ENCODE results near the gene FRMD1. TPM values are rescaled to one million over a fixed set of nuclear protein-coding genes. Genes with fewer than 3 reads are reported as not detected.

The FRMD1 gene
- total RNA-seq, 1 experiment from 2014 or later, result not detected

DNA sequence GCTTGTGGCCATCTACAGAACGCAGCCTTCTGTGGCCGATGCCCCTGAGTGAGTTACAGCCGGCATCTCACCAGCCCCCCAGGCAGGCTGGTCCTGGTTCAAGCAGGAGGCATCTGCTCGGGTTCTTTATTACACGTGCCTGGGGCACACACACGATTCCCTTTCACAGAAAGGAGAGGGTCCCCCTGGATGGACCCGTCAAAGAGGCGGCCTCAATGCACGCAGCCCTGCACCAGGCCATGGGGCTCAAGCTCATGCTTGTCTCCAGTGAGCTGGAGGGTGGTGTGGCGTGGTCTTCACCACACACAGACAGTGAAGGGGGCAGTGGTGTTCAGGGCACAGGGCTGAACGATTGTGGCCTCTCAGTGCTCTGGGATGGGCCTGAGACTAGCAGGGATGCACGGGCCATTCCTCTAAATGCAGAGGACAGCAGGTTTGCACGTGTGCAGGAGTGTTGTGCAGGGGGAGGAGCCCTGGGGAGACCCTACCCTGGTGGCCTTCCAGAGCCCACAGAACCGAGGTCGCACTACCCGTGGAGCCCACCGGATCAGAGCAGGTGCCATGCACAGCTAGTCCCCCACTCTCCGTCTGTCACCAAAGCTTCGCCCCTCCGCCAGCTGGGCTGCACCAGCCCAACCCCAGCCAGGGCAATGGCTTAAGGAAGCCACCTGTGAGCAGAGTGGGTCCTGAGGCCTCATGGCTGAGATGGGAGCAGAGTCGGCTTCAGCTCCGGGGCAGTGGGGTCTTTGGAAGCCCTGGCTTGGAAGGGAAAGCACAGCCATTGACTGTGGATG, 23.1 kb downstream of the FRMD1 start:
- no peak for DNase-seq (ENCODE audit: low spot score)

DNA sequence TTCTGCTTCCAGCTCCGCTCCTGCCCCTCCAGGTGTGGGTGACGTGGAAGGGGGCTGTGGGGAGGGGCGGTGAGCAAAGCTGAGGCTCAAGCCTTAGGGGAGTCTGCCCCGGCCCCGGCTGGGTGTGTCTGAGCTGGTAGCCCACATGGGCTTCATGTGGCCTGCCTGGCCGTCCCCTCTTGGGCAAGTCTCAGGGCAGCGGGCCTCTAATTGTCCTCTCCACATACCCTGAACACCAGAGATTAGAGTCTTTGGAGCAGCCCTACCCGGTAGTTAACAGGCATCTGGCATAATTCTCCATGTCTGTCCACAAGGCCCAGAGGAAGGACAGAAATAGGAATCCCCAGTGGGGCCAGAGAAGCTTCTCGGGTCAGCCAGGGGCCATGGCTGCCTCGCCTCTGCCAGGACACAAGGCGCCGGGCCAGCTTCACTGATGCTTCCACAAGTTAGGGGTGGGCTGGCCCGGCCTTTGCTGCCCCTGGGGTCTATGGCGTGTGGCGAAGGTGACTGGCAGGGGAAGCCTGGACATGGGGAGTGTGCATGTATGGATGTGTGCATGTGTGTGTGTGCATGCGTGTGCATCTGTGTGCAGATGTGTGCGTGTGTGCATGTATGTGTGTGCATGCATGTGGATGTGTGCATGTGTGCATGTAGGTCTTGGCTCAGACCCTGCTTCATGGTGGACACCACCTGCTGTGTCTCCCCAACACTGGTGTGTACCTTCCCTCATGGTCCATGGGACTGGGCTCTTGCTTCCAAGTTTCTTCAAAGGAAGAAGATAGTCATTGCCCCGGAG, 24.0 kb downstream of the FRMD1 start:
- no peak for DNase-seq (ENCODE audit: low spot score)

DNA sequence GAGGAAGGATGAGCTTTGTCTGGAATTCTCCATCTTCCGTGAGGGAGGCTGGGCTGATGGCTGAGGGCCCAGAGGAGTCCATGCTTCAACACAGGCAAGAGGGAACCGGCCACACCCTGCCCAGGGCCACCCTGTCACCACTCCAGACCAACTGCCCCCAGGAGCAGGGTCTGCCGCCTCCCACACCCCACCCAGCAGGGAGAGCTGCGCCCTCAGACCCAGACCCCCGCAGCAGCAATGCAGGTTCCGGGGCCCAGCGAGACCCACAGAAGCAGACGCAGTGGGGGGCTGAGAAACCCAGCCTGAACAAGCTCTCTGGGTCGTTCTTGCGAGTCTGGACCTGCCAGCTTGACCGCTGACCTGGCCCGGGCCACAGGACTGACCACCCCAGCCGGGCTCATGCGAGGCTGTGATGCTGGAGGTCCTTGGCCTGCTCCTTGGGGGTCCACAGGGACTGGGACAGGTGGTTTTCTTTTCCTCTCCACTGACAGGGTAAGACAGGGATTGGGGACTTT, 25.0 kb downstream of the FRMD1 start:
- no peak for DNase-seq (ENCODE audit: low spot score)

DNA sequence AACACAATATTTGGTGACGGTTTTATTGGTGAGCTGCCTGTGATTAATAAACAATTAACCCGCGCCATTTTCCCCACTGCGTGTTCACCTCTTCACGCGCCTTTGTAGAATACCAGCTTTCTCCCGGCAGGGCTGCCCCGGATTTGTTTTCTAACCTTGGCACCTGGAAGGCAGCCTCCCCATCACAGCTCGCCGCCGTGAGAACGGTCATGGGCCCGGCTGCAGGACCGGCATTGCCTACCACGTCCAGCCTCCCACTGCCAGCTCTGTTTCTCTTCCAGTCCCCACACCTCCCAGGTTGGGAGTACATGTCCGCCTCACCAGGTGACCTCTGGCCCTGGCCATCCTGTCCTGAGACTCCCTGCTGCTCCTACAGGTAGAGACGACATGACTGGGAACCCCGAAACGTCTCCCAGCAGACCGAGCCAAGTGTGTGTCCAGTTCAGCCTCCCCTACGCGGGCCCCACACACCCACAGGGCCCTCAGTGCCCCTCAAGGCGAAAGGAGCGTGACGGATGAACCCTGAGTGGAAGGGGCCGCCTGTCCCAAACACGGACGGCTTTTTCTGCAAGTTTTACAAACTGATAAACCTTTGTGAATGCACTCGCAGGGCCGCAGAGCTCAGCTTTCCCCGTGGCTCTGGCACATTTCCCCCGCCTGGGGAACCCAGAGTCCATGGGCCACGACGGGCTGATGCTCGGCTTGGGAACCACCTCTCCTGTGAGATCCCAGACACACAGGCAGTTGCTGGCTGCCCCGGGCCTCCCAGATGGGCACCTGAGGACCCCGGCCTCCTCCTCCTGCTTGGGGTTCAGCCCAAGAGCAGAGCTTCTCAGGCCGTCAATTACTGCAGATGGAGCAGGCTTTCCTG, 25.7 kb downstream of the FRMD1 start:
- DNase-seq (ENCODE audit: low spot score), result no peak

DNA sequence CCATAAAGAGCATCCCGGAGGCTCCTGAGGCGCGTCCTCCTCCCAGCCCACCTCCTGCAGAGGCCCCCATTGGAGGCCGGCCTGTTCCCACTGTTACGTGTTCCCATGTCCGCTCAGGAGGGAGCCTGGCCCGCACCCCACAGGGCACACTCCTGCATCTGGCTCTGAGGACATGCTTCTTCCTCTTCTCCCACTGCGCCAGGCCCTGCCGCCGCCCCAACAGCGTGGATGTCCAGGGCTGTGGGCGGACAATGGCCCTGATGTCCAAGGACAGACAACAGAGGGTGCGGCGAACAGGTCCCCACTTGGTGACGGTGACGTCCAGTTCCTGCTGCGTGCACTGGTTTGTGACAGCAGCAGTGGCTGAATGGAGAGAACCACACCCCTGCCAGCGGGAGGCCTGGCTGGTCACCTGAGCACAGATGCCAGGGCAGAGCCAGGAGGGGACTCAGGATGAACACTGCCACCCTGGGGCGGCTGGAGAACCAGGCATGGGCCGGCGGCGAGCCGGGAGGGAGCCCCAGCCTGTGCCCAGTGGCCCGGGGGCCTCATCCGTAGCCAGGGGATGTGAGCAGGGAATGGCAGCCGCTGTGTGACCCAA, 26.6 kb downstream of the FRMD1 start:
- DNase-seq (ENCODE audit: low spot score), result no peak

DNA sequence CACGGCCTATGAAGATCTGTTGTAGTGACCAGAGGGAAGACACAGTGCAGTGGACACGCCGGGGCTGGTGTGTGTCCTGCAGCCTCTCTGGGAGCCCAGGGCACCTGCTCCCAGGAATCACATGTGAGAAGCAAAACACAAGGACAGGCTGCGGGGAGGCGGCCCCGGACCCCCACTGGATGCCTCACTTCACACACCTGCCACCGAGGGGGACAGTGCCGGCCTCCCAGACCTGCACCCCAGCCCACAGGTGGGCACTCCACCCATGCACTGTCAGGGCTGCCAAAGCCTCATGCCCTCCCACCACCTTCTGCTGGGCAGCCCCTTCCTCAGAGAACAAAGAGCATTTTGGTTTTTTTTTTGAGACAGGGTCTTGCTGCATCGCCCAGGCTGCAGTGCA, 27.4 kb downstream of the FRMD1 start:
- DNase-seq (ENCODE audit: low spot score), result no peak

DNA sequence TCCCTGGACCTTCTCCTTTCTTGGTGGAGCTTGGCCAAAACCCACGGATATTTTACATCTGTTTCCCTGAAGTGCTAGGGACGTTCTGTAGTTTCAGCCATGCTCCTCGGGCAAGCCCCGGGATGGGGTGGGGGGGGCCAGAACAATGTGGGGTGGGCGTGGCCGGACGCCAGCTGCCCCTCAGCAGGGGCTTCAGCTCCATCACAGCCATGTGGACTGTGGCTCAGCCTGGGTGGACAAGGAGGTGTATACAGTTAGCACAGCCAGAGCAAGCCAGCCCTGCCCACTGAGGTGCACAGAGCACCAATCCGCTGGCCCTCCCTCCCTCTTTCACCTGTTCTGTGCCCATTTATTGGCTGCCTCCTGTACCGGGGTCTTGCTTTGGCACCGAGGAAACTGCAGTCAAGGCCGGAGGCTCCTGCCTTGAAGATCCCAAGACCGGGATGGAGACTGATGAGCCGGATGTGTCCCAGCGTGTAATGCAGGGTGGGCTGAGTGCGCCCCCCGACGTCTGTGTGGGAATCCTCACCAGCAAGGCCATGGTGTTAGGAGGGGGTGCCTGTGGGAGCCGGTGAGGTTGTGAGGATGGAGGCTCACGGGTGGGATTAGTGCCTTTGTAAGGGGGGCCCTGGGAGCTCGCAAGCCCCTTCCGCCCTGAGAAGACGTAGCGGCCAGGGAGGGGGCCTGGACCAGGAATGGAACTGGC, 28.0 kb downstream of the FRMD1 start:
- DNase-seq (ENCODE audit: low spot score), result no peak

DNA sequence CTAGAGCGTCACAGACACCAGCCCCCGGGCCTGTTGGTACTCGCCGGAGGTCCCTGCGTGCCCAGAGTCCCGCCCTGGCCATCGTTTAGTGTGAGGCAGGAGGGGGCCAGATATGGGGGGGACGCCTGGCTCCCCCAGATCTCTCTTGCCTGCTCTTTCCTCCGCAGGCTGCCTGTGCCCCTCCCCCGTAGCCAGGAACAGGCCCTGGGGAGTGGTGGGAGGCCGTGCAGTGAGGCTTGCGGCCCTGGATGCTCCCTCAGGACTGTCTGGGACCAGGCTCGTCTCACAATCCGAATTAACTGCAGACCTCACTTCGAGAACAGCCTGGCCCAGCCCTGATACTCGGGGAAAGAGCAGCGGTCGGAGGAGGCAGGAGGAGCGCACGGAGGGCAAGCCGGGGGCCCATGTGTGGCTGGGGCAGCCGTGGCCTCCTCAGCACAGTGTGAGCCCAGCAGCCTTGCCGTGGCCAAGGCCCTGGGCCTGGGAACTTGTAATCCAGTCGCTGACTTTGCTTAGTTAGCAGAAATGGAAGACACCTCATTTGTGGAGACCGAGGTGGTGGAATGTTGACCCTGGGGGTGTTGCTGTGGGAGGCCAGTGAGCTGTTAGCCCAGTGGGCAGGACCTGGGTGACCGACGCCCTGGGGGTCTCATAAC, 28.7 kb downstream of the FRMD1 start:
- no peak for DNase-seq (ENCODE audit: low spot score)

DNA sequence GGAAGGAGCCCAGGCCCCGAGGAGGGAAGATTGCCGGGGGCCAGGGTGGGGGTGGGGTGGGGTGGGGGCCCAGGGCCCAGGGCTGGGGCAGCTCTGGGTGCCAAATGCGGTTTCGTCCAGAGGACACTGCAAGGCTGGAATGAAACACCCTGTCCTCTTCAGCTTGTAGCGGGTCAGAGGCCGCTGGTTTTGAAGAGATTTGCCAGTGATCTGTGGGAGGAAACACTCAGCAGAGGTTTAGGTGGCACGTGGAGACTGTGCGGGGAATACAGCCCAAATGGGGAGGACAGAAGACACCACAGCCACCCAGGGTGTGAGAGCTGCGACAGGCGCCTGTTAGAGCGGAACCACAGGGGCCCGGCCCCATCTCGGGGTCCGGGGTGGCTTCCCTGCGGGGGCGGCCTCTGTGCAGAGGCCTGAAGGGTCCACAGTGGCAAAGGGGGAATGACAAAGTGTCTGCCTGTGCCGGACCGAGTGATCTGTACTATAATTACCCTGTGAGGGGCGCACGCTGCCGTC, 29.2 kb downstream of the FRMD1 start:
- no peak for DNase-seq (ENCODE audit: low spot score)

DNA sequence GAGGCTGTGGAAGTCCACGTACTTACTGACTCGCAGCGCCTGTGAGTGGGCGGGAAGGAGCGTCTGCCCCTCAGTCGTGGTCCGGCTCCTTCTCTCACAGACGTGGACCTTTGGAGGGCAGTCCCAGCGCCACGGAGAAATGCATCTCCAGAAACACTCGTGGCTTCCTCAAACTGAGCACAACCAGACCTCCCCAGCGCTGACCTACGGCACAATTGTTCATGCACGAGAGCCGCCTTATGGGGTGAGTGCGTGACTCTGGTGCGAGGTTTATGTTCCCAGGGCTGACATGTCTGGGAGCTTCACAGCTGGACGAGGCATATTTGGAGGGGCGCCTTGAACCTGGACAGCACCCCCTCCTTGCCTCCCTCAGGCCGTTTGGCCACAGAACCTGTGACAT, 29.7 kb downstream of the FRMD1 start:
- no peak for DNase-seq (ENCODE audit: low spot score)

DNA sequence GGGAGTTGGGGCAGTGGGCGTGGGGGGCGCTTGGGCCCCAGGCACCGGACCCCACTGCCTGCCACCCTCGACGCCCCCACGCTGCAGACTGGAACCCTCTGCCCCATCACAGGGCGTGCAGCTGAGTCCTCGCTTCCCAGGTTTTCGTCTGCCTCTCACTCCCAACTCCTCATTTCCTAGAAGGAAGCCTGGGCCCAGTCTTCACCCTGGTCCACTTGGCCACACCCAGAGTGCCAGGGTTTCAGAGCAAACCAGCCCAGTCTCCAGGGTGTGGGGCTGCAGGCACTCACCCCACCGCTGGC, 30.3 kb downstream of the FRMD1 start:
- no peak for DNase-seq (ENCODE audit: low spot score)

DNA sequence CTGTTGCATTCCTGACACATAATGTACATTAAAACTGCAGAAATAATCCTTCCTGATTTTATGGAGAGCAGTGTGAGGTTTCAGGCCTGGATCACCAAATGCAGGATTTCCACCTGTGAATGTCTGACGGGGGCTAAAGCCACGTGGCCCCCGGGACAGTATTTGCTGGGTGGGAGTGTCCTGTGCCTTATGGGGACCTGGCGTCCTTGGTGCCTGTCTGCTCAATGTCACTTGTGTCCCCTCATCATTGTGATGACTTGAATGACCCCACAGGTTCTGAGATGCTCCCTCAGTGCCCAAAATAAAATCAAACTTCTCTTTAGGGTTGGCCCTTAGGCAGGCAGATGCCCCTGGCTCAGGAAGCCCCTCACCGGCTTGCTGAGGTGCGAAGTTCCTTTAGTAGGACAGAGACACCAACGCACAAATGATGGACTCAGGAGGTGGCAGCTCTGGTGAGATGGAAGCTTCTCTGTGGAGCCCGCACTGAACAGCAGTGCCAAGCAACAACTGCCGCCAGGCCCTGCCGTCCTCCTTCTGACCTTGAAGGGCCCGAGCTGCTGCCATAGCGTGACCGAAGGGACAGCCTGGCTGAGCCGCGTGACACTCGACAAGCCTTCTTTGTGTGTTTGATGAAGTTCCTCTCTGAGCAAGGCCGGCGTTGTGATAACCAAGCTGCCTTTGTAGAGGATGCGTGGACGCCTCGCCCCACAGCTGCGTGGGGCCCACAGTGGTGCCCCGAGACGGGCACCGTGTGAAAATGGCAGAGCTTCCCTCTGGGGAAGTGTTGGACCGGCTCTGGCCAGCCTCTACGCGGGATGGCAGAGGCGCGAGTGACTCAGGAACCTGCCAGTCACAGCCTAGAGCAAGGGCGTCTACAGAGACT, 30.9 kb downstream of the FRMD1 start:
- no peak for DNase-seq (ENCODE audit: low spot score)

DNA sequence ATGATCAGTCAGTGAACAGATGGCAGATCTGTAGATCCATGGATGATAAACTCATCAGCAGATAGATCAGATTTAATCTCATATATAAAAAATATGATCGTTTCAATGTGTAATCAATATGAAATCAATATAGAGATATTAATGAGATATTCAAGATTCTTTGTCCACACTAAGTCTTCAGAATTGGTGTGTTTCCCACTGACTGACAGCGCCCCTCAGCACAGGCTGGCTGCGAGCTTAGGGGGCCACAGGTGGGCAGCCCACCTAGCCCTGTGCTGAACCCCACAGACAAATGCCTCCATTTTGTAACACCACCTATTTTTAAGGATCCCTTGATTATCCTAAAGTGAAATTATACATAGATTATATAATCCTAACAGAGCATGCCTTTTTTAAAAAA, 32.3 kb downstream of the FRMD1 start:
- DNase-seq (ENCODE audit: low spot score), result no peak

DNA sequence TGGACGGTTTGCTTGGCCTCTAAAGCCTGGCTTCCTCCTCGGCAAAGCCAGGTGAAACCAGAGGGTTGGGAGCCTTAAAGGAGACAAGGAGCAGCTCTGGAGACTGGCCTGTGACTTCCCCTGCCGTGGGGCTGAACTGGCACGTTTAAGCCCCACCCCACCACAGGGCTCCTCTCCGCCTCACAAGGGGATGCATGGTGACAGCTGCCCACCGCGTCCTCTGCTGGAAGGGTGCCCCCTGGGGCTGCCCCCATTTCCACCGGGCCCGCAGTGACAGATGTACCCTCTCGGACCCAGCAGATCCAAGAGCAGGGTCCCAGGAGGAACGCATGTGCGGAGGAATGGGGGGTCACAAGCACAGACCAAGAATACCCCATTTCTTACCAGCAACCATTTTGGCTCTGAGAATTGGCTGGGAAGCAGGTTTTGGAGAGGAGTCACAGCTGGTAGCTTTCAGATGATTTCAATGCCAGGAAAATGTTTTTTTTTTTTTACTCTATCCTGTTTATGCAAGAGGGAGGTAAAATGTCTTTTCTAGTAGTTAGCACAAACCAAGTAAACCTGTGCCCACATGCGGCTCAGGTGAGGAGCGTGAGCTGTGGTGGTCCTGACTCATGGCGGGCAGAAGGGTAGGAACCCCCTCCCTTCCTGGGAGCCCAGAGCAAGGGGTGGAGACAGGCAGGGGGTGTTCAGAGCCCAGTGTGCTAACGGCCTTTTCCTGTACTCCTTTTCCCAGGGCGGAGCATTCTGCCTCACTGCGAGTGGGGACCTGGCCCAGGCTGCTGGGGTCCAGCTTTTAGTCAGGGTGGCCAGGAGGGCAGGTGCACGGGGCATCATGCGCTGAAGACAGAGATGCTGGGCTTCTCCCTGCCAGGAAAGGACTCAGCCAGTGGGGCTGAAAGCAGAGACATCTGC, 33.0 kb downstream of the FRMD1 start:
- no peak for DNase-seq (ENCODE audit: low spot score)

DNA sequence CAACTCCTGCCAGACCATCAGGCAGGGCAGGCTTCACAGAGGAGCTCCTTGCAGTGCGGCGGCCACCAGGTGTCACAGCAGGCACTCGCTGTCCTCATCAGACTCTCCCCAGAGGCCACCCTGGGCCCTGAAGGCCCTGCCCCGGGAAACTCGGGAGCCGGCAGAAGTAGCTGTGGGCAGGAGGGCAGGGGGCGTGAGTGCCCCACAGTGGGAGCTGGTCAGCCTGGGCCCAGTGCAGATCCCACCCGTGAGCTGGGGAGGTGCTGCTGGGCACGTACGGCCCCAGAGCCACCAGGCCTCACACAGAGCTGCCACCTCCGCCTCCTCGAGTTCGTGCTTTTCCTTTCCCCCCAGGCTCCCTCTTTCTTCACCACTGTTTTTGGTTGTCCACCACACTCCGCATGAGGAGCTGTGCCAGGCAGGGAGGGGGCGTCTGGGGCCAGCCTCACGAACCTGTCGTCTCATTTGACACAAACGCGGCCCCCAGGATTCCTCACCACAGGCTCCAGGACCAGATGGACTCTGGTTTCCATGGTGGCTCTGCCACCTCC, 33.8 kb downstream of the FRMD1 start:
- DNase-seq (ENCODE audit: low spot score), result no peak

DNA sequence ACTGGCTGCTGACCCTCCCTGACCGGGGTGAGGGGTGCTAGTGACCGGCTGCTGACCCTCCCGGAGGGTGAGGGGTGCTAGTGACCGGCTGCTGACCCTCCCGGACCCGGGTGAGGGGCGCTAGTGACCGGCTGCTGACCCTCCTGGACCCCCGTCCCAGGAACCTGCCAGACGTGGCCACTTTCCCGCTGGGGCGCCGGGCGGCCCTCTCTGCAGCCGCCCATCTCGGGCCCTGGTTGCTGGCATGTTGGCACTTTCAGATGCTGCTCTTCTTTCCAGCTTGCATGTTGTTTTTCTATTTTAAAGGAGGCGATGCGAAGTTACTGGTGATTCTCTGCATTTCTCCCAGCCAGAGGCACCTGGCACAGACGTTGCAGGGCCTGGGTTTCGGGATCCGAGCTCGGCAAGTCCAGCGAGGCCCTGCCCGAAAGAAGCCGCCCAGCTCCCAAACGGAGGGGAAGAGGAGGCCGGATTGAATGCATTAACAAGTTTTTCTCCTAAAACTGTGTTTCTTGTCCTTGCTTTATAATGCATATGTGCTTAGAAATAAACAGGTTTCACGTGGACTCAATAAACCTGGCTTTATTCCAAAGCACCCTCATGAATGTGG, 34.4 kb downstream of the FRMD1 start:
- no peak for DNase-seq (ENCODE audit: low spot score)

DNA sequence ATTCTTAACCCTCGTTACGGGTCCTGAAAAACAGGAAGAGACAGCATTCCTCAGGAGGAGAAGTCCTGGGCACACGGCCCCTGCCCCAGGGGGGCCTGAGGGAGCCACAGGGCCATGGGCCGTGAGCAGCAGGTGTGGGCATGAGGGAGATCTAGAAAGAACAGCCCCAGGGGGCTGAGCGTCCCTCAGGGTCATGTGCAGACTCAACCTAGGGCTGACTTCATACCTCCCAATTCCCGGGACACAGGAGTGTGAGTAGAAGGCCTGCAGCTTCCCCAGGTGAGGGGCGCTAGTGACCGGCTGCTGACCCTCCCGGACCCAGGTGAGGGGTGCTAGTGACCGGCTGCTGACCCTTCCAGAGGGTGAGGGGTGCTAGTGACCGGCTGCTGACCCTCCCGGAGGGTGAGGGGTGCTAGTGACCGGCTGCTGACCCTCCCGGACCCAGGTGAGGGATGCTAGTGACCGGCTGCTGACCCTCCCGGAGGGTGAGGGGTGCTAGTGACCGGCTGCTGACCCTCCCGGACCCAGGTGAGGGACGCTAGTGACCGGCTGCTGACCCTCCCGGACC, 35.1 kb downstream of the FRMD1 start:
- DNase-seq (ENCODE audit: low spot score), result no peak
